Measurements from ENCODE around the gene CFAP251.
A peak's percentile ranks its signal among the peaks of the same experiment; 100 is the strongest.

The CFAP251 gene

GRCh38 chr12:122004633-122005071 is 86.3 kb downstream of the CFAP251 start:
- DNase-seq: no peak

- no peak for DNase-seq
Measured at GRCh38 chr12:122005252-122005776, 86.9 kb downstream of the CFAP251 start.

- no peak for DNase-seq
Measured at GRCh38 chr12:122006186-122006926, 88.0 kb downstream of the CFAP251 start.

GRCh38 chr12:122009741-122010140 is 91.3 kb downstream of the CFAP251 start:
- DNase-seq: no peak

GRCh38 chr12:122012184-122012583 is 93.8 kb downstream of the CFAP251 start:
- DNase-seq: no peak

- no peak for DNase-seq
Measured at GRCh38 chr12:122013136-122013535, 94.7 kb downstream of the CFAP251 start.

GRCh38 chr12:122013791-122014590 is 95.6 kb downstream of the CFAP251 start:
- DNase-seq: no peak

- DNase-seq: no peak
Measured at GRCh38 chr12:122014781-122015180, 96.4 kb downstream of the CFAP251 start.

- DNase-seq: no peak
Measured at GRCh38 chr12:122018457-122018856, 100.1 kb downstream of the CFAP251 start.

GRCh38 chr12:122018937-122019336 is 100.5 kb downstream of the CFAP251 start:
- no peak for DNase-seq

GRCh38 chr12:122020795-122021192 is 102.4 kb downstream of the CFAP251 start:
- DNase-seq: no peak

GRCh38 chr12:122021193-122021821 is 102.9 kb downstream of the CFAP251 start:
- no peak for DNase-seq

- DNase-seq: peak; percentile 42
Measured at GRCh38 chr12:122021822-122022392, 103.5 kb downstream of the CFAP251 start, which contains the start of gene BCL7A. Gene BCL7A, plus strand, starts transcription at chr12:122021884. Its CDS starts 208 bp downstream, at chr12:122022092.

- DNase-seq: no peak
Measured at GRCh38 chr12:122022393-122023338, 104.3 kb downstream of the CFAP251 start.

- DNase-seq: no peak
Measured at GRCh38 chr12:122023339-122024131, 105.1 kb downstream of the CFAP251 start.

- DNase-seq: no peak
Measured at GRCh38 chr12:122024132-122024785, 105.9 kb downstream of the CFAP251 start.

- no peak for DNase-seq
Measured at GRCh38 chr12:122026706-122027333, 108.4 kb downstream of the CFAP251 start.

- DNase-seq: no peak
Measured at GRCh38 chr12:122028165-122028904, 109.9 kb downstream of the CFAP251 start.

Measured in NCI-H748 treated with DMSO at 0.1 percent for 48 hours (cell line).